Peyer's patch (tissue), 4 donors: ENCODE data around the gene BAG5.

ENCODE experiments used
- CTCF ChIP-seq, 6 experiments: fragments of 450-650 bp in 4 of 6; fragments of 200-600 bp in 2 of 6; sonication (generic) in 1 of 6; IDR thresholded peaks; one replicate each; pipeline ENCODE4 v1.5.1; 2017 to 2019; ENCODE audit warnings: antibody characterized with exemption in 6 of 6, mild to moderate bottlenecking in 3 of 6, moderate library complexity in 1 of 6
- POLR2A ChIP-seq, 2 donors: fragments of 450-650 bp; IDR thresholded peaks; one replicate each; pipeline ENCODE4 v1.5.1; 2017; ENCODE audit warnings: antibody characterized with exemption in 2 of 2, mild to moderate bottlenecking in 2 of 2, moderate library complexity in 2 of 2

GRCh38 chr14:103528146-103528586, 34.3 kb downstream of the BAG5 start:
- TF ChIP-seq CTCF (IDR thresholded peaks at IDR 0.05) (no peak), POLR2A (IDR thresholded peaks at IDR 0.05) (no peak)
